Globus pallidus (tissue), 1 donor: ENCODE measurements around the gene SMS.

ENCODE experiments used
- DNase-seq: peaks from one replicate; pipeline ENCODE4 v3.0.0-alpha.2; 2015; ENCODE audit warnings: low spot score

Gene SMS

DNA sequence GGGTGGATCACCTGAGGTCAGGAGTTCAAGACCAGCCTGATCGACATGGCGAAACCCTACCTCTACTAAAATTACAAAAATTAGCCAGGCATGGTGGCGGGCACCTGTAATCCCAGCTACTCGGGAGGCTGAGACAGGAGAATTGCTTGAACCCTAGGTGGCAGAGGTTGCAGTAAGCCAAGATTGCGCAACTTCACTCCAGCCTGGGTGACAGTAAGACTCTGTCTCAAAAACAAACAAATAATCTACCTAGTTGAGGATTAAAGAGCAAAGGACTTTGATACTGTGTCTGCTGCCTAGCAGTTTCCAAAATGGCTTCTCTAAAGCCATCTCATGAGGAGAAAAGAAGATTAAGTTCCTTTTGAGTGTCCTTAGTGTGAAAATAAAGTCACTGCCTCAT is 37.8 kb downstream of the SMS start:
- no peak for DNase-seq

DNA sequence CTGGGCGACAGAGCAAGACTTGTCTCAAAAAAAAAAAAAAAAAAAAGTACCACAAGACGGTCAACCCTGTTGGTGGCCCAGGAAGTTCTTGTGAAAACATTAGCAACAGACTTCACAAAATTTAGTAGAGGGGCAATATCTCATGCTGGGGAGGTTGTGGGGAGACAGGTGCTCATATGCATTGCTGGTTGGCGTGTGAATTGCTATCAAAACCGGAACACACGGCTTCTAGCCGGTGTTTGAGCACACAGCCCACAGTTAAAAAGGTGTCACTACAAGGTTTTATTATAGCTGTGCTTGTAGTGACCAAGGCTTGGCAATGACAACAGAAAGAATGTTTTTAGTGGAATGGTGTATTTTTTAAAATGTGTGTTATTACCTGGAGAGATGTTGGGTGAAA is 41.8 kb downstream of the SMS start:
- no peak for DNase-seq

GRCh38 chrX:21985332-21985777 is 44.8 kb downstream of the SMS start:
- DNase-seq, result peak; percentile 64

DNA sequence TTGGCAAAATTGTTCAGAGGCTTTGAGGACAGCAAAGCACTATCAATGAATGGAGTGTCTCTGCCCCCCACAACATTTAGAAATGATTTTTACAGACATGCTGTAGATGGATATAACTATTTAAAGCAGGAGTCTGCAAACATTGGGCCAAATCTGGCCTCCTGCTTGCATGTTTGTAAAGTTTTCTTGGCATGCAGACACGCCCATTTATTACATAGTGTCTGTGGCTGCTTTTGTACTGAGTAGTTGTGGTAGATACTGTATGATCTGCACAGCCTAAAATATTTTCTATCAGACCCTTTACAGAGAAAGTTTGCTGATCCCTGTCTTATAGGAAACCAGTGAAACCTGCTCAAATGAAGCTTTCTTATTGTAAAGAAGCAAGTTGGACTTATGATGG is 46.1 kb downstream of the SMS start:
- no peak for DNase-seq

DNA sequence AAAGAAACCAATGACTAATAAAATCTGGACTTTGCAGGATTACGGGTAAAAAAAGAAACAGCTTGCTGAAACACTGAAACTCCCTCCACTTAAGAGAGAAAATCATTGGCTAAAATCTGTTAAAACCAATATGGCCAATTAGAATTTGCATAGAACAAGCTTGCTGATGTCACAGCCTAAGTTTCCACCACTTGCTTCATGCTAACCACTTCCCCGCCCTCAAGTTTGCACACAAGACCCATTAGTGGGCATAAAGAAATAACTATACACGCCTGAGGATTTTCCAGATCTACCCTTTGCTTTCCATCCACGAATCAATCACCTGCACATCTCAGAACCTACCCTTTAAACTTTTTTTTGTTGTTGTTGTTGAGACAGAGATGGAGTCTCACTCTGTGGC is 48.9 kb downstream of the SMS start:
- no peak for DNase-seq

GRCh38 chrX:21990832-21991231 is 50.3 kb downstream of the SMS start:
- no peak for DNase-seq

DNA sequence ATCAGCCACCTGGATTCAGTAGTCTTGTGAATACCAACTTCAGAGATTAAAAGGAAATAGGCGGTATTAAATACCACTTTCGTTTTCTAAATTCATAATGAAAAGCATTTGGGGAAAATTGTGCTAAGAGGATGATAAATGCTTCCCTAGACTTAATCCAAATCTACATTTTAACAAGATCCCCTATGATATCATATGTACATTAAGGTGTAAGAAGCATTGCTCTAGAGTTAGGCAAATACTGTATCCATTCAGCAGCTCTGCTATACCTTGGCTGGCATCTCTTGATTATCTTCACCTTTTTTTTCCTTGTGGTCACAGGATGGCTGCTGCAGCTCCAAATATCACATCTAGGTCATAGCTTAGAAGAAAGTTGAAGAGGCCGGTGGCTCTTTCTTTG is 51.0 kb downstream of the SMS start:
- no peak for DNase-seq

DNA sequence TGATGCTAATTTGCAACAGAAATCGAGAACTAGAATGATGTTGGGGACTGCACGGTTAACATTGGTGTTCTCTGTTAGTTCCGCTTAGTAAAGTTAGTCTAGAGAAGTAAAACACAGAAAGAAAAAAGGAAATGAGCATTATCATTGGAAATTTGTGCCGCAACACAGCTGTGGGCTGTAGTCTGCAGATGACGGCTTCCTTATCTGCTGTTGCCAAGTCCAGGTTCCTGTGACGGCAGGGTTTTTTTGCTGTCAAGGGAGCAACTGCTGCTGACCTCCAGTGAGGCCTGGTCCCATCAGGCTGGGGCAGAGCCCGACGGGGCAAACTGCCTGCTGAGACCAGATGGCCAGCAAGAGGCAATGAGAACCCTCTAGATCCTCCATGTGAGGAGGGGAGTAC is 52.8 kb downstream of the SMS start:
- DNase-seq, result peak; percentile 38

DNA sequence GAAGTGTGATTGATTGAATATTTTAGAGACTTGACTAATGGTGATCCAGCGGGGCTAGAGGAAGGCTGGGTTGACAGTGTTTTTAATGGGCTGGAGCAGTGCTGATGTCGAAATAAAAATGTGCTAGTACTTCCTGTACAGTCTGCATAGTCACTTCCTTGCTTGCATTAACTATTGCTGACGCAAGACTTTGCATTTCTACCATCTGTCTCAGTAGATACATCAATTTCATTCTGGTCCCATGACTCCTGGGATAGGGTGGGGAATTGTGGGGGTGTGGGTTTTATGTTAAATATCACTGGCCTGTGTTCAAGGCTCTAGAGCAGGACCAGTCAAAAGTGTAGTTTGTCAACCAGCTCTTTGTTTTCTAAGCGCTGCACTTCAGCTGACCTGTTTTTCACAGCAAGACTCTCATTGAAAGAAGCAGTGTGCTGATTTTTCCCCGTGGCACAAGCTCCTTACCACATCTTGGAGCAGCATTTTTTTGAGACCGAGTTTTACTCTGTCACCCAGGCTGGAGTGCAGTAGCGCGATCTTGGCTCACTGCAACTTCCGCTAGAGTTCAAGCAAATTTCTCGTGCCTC is 56.5 kb downstream of the SMS start:
- peak; percentile 23 for DNase-seq

DNA sequence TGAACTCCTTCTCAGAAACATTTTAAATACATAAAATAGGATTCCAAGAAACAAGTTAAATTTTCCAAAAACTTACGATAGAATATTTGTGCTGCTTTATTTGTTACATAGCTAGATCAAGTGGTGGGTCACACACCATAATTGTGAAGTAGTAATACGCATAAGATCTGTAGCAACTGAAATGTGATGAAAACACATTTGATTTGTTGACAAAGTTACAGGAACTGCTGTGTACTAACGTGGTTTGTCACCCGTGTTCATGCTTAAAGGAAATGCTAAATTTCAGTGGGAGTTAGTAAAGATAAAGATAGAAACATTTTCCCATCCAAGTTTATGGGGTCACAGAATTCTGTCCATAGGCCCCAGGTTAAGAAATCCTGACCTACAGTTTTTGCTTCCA is 57.5 kb downstream of the SMS start:
- no peak for DNase-seq

DNA sequence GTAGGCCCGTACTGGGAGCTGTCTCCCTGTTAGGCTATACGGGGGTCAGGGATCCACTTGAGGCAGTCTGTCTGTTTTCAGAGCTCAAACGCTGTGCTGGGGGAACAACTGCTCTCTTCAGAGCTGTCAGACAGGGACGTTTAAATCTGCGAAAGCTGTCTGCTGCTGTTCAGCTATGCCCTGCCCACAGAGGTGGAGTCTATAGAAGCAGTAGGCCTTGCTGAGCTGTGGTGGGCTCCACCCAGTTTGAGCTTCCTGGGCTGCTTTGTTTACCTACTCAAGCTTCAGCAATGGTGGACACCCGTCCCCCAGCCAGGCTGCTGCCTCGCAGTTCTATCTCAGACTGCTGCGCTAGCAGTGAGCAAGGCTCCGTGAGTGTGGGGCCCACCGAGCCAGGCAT is 64.4 kb downstream of the SMS start:
- no peak for DNase-seq

DNA sequence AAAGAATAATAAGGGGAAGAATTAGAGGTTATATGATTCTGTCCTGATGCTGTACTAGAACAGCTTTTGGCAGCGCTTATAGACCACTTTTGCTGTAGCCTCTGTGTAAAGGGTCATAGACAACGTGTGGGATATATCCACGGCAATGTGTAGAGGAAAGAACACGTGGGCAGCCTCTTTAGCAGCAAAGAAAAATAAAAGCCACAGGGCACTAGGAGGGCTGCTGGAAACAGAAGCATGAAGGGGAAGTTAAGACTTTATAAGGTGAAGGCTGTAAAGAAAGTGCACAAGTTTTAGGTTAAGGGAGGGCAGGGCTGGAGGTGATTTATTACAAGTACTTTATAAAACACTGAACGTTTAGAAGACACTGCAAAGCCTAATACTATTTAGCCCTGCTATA is 71.5 kb downstream of the SMS start:
- no peak for DNase-seq

DNA sequence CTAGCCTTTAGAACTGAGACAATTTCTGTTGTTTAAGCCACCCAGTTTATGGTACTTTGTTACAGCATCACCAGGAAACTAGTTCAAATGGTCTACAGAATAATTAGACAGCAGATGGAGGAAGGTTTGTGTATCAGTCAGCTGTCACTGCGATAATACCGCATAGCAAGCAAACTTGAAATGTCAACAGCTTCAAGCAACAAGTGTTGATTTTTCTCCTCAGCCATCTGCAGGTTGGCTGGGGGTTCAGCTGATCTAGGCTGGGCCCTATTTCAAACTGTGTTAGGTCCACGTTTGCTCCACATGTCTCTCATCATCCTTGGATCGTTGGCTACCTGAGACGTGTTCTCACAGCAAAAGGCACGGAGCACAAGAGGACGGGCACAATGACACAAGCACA is 72.4 kb downstream of the SMS start:
- DNase-seq, result no peak

GRCh38 chrX:22015139-22015750 is 74.7 kb downstream of the SMS start:
- no peak for DNase-seq

GRCh38 chrX:22021751-22022324 is 81.3 kb downstream of the SMS start:
- no peak for DNase-seq

- no peak for DNase-seq
Measured at GRCh38 chrX:22024577-22024976, 84.1 kb downstream of the SMS start.

GRCh38 chrX:22025751-22026150 is 85.2 kb downstream of the SMS start:
- no peak for DNase-seq

DNA sequence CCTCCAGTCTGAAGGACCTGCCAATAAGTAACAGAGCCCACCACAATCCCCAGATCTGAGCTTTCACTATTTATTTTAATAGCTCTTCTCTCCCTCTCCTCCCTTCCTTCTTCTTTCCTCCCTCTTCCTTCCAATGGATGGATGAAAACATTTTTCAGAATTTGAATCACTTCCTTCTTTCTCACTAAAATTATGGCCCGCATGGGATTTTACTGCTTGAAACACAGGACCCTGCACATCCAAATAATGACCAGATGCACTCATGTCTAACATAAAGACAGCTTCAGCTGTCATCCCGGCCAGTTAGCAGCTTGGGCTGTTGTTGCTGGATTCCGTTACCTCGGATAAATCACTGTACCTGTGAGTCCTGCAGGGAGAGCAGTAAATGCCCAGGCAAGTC is 86.2 kb downstream of the SMS start:
- no peak for DNase-seq

GRCh38 chrX:22032084-22032483 is 91.6 kb downstream of the SMS start, which contains the start of gene PHEX:
Gene PHEX (plus strand): TSS chrX:22032325. CDS start chrX:22033006, 681 bp downstream.
- DNase-seq, result no peak

- no peak for DNase-seq
Measured at GRCh38 chrX:22032506-22032905, 92.0 kb downstream of the SMS start.

- no peak for DNase-seq
Measured at GRCh38 chrX:22033818-22034217, 93.3 kb downstream of the SMS start.

GRCh38 chrX:22035236-22035635 is 94.7 kb downstream of the SMS start:
- DNase-seq, result no peak

DNA sequence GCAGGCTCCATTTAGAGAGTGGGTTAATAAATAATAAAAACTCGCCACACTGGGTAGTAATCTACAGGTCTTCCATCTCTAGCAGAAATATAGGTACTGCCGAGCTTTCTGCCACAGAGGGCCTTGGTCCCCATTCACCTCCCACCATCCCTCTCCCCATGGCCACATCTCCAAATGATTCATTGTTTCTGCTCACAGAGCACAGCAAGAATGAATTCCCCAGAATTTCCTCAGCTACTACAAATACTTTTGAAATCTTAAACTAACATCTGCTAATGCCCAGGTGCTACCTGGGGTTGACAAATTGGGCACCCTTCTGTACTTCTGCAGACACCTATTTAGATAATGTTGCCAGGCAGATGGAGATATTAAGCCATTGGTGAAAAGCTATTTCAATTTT is 96.7 kb downstream of the SMS start:
- no peak for DNase-seq
